ENCODE results near the gene SLC12A9. TPM values are rescaled to one million over a fixed set of nuclear protein-coding genes. Genes with fewer than 3 reads are reported as not detected.

The SLC12A9 gene
- total and polyA plus RNA-seq, 2 experiments from 2014 or later: 17.1 to 21.3 TPM

- Histone ChIP-seq H3K9me3 (ENCODE audit: low read depth) (no peaks in the 10 kb centered on the region), H3K79me2 (peaks cover 92% of the 10 kb centered on the region), H3K4me3 (no peak overlapping the region), H3K4me2 (no peak overlapping the region), H2AFZ (no peak overlapping the region), H3K36me3 (replicated peaks; ENCODE audit: insufficient read depth, low read depth) (no peaks in the 10 kb centered on the region), H3K4me1 (ENCODE audit: insufficient read depth) (peaks cover 23% of the 10 kb centered on the region), H3K9me2 (replicated peaks; ENCODE audit: insufficient read depth) (no peaks in the 10 kb centered on the region), H3K27ac (no peak overlapping the region), H3K27me3 (no peaks in the 10 kb centered on the region), H4K20me1 (ENCODE audit: insufficient read depth, poor library complexity, severe bottlenecking) (peaks cover 63% of the 10 kb centered on the region)
- TF ChIP-seq EZH2phosphoT487 (IDR thresholded peaks at IDR 0.05; ENCODE audit: low read depth, severe bottlenecking, unreplicated experiment) (no peak), CTCF (IDR thresholded peaks at IDR 0.05; ENCODE audit: poor library complexity) (no peak), EZH2 (IDR thresholded peaks at IDR 0.05; ENCODE audit: borderline replicate concordance) (no peak)
- 92% methylated on average over 7 of the region's 7 CpGs for WGBS (ENCODE audit: low lambda C conversion rate, missing lambda C conversion rate)
- DNase-seq (ENCODE audit: low spot score): no peak
Observed at GRCh38 chr7:100880645-100881044, 28.1 kb downstream of the SLC12A9 start.

DNA sequence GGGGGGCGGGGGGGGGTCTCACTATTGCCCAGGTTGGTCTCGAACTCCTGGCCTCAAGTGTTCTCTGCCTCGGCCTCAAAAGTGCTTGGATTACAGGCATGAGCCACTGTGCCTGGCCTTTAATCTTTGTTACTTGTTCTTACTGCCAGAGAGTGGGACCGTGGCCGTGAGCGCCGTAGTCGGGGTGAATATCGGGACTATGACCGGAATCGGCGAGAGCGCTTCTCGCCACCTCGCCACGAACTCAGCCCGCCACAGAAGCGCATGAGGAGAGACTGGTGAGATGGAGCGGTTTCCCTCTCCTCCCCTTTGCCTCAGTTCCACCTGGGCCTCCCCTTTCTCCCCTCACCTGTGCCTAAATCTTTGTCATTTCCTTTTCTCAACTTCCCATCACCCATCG, 28.6 kb downstream of the SLC12A9 start:
- no peaks in the 10 kb centered on the region for H3K9me2 ChIP-seq (replicated peaks; ENCODE audit: insufficient read depth)
- TF ChIP-seq CTCF (IDR thresholded peaks at IDR 0.05; ENCODE audit: poor library complexity) (no peak), EZH2phosphoT487 (IDR thresholded peaks at IDR 0.05; ENCODE audit: low read depth, severe bottlenecking, unreplicated experiment) (no peak), EZH2 (IDR thresholded peaks at IDR 0.05; ENCODE audit: borderline replicate concordance) (no peak)
- peaks cover 91% of the 10 kb centered on the region for H3K79me2 ChIP-seq
- H3K27ac ChIP-seq: no peak overlapping the region
- no peak overlapping the region for H3K4me2 ChIP-seq
- no peak overlapping the region for H3K4me3 ChIP-seq
- no peaks in the 10 kb centered on the region for H3K9me3 ChIP-seq (ENCODE audit: low read depth)
- no peak for DNase-seq (ENCODE audit: low spot score)
- H3K27me3 ChIP-seq: no peaks in the 10 kb centered on the region
- H3K36me3 ChIP-seq (replicated peaks; ENCODE audit: insufficient read depth, low read depth): no peaks in the 10 kb centered on the region
- H4K20me1 ChIP-seq (ENCODE audit: insufficient read depth, poor library complexity, severe bottlenecking): peaks cover 58% of the 10 kb centered on the region
- peaks cover 19% of the 10 kb centered on the region for H3K4me1 ChIP-seq (ENCODE audit: insufficient read depth)
- H2AFZ ChIP-seq: no peak overlapping the region
- 96% methylated on average over 20 of the region's 20 CpGs for WGBS (ENCODE audit: low lambda C conversion rate, missing lambda C conversion rate)

- H3K4me2 ChIP-seq: no peak overlapping the region
- no peak overlapping the region for H2AFZ ChIP-seq
- peaks cover 10% of the 10 kb centered on the region for H3K4me1 ChIP-seq (ENCODE audit: insufficient read depth)
- no peaks in the 10 kb centered on the region for H3K27me3 ChIP-seq
- 95% methylated on average over 9 of the region's 9 CpGs for WGBS (ENCODE audit: low lambda C conversion rate, missing lambda C conversion rate)
- no peaks in the 10 kb centered on the region for H3K9me2 ChIP-seq (replicated peaks; ENCODE audit: insufficient read depth)
- TF ChIP-seq EZH2phosphoT487 (IDR thresholded peaks at IDR 0.05; ENCODE audit: low read depth, severe bottlenecking, unreplicated experiment) (no peak), CTCF (IDR thresholded peaks at IDR 0.05; ENCODE audit: poor library complexity) (no peak), EZH2 (IDR thresholded peaks at IDR 0.05; ENCODE audit: borderline replicate concordance) (no peak)
- H3K79me2 ChIP-seq: peaks cover 80% of the 10 kb centered on the region
- H3K4me3 ChIP-seq: no peak overlapping the region
- H3K27ac ChIP-seq: no peak overlapping the region
- DNase-seq (ENCODE audit: low spot score): no peak
- H3K36me3 ChIP-seq (replicated peaks; ENCODE audit: insufficient read depth, low read depth): no peaks in the 10 kb centered on the region
- H3K9me3 ChIP-seq (ENCODE audit: low read depth): no peaks in the 10 kb centered on the region
- peaks cover 49% of the 10 kb centered on the region for H4K20me1 ChIP-seq (ENCODE audit: insufficient read depth, poor library complexity, severe bottlenecking)
Observed at GRCh38 chr7:100882201-100882600, 29.7 kb downstream of the SLC12A9 start.
